PC-9 (cell line): ENCODE results near the gene GLT8D2. TPM values are rescaled to one million over a fixed set of nuclear protein-coding genes. Genes with fewer than 3 reads are reported as not detected.

ENCODE experiments used
- BruUV-seq: library from RNA; stranded (reverse); fragments of 400-500 nt; replicated peaks from 2 replicates; lab custom pipeline; 2021; lab: Mats Ljungman, UMichigan
- CTCF ChIA-PET: fragments of 300-600 bp; sonication (Branson Sonifier 250); formaldehyde crosslinking; loops from one replicate; lab custom pipeline; 2022; ENCODE audit warnings: antibody characterized with exemption; lab: Charles Lee
- POLR2A ChIA-PET: fragments of 300-600 bp; sonication (Branson Sonifier 250); formaldehyde crosslinking; loops from one replicate; lab custom pipeline; 2022; ENCODE audit warnings: antibody characterized with exemption; ENCODE audit not compliant: unreplicated experiment; lab: Charles Lee
- DNase-seq, 2 experiments: peaks; one replicate each; pipeline versions ENCODE4 v3.0.0 to v3.0.0-alpha.2; 2015 to 2022; ENCODE audit warnings: mixed read lengths in 1 of 2
- H2AFZ ChIP-seq: fragments of 200-600 bp; sonication (generic); 2 replicates; pipeline ENCODE4 v1.8.1; 2017; ENCODE audit warnings: antibody characterized with exemption
- H3F3A ChIP-seq: fragments of 200-600 bp; sonication (generic); 2 replicates; pipeline ENCODE4 v1.8.1; 2017; ENCODE audit warnings: antibody characterized with exemption, mild to moderate bottlenecking, low read depth; ENCODE audit not compliant: insufficient read depth
- H3K27ac ChIP-seq: fragments of 200-600 bp; sonication (generic); 2 replicates; pipeline ENCODE4 v1.6.1; 2016; ENCODE audit warnings: mixed run types
- H3K27me3 ChIP-seq: fragments of 200-600 bp; sonication (generic); 2 replicates; pipeline ENCODE4 v1.6.1; 2016; ENCODE audit warnings: low read depth, mixed run types; ENCODE audit not compliant: insufficient read depth
- H3K36me3 ChIP-seq: fragments of 200-600 bp; sonication (generic); 2 replicates; pipeline ENCODE4 v1.6.1; 2016; ENCODE audit warnings: low read depth, mixed run types
- H3K4me1 ChIP-seq: fragments of 200-600 bp; sonication (generic); replicated peaks from 2 replicates; pipeline ENCODE4 v1.6.1; 2016; ENCODE audit warnings: mixed run types; ENCODE audit not compliant: insufficient read depth
- H3K4me2 ChIP-seq: fragments of 200-600 bp; sonication (generic); 2 replicates; pipeline ENCODE4 v1.6.1; 2017; ENCODE audit warnings: mixed run types
- H3K4me3 ChIP-seq: fragments of 200-600 bp; sonication (generic); 2 replicates; pipeline ENCODE4 v1.6.1; 2016; ENCODE audit warnings: mixed run types
- H3K79me2 ChIP-seq: fragments of 200-600 bp; sonication (generic); 2 replicates; pipeline ENCODE4 v1.6.1; 2017; ENCODE audit warnings: low read depth, mixed run types
- H3K9me2 ChIP-seq: fragments of 200-600 bp; sonication (generic); 2 replicates; pipeline ENCODE4 v1.8.1; 2017; ENCODE audit warnings: mild to moderate bottlenecking; ENCODE audit not compliant: insufficient read depth
- H3K9me3 ChIP-seq: fragments of 200-600 bp; sonication (generic); 2 replicates; pipeline ENCODE4 v1.8.1; 2016; ENCODE audit warnings: low read depth; ENCODE audit not compliant: insufficient read depth
- H4K20me1 ChIP-seq: fragments of 200-600 bp; sonication (generic); 2 replicates; pipeline ENCODE4 v1.8.1; 2017; ENCODE audit not compliant: insufficient read depth
- CTCF ChIP-seq: fragments of 200-600 bp; sonication (generic); conservative IDR thresholded peaks from 2 replicates; pipeline ENCODE4 v1.6.1; 2017; ENCODE audit warnings: mixed run types, antibody characterized with exemption, mild to moderate bottlenecking, moderate library complexity
- EZH2 ChIP-seq: fragments of 200-600 bp; sonication (generic); IDR thresholded peaks from 2 replicates; pipeline ENCODE4 v1.8.0; 2017; ENCODE audit warnings: antibody characterized with exemption, low read depth
- intact Hi-C: fragments of 100-400 bp; cut with micrococcal nuclease; formaldehyde crosslinking; loops from one replicate; pipeline ENCODE4 v1.10.0; 2022; ENCODE audit not compliant: unreplicated experiment
- total RNA-seq: library from RNA; stranded (reverse); gene quantifications from 2 replicates; pipeline ENCODE4 v1.2.3, GENCODE V29; 2021

GLT8D2 gene
- total RNA-seq, 1 experiment from 2014 or later, result 0.31 TPM

DNA sequence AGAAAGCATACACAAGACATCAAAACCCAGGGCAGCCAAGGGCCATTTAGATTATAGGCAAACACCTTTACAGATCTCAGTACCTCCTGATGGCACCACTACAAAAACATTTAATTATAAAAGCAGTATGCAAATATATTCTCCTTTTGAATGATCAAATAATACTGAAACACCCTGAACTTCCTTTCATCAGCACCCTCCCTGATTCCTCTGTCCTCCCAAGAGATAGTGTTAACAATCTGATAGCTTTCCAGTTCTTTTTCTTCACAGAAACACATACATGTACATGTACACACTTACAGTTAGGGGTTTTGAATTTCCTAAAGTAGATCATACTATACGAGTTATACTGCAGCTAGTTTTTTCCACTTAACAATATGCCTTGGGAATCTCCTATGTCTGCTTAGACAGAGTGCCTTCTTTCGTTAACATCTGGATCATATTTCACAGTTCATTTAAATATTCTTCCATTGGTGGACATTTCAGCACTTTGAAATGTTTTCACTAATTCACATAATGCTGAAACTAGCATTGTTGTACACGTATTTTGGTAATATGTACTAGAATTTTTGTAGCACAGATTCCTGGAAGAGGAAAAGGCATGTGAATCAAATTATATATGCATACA is 49.1 kb downstream of the GLT8D2 start:
- intact Hi-C loops, result no loop called here
- POLR2A ChIA-PET, result no interaction called here

DNA sequence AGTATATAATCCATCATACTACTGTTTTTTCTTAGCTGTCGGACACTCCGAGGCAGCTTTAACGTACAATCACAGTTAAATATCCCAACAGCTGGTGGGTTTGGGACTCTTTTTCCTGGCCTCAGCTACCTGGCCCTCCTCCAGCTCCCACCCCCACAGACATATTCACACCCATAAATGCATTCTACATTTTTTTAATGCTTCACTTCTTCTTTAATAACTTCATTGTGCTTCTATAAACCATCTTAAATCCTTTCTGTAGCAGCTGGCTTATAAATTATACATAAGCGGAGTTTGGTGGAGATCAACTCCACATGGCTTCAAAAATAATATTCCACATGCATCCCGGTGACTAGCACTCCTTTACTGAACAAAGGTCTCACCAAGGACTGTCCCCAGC is 51.0 kb downstream of the GLT8D2 start:
- H3K9me3 ChIP-seq, result no peaks in the 10 kb centered on the region
- peaks cover 8% of the 10 kb centered on the region; the same call in 1 of the 2 replicates for H3K27me3 ChIP-seq
- intact Hi-C loops, result no loop called here
- no peak overlapping the region for H2AFZ ChIP-seq
- DNase-seq, result no peak
- H3K9me2 ChIP-seq, result 0 out of 2 replicates have a peak, but pooled peaks cover 3% of the 10 kb centered on the region
- no peaks in the 10 kb centered on the region for H3K79me2 ChIP-seq
- H3K4me2 ChIP-seq, result no peak overlapping the region
- no peaks in the 10 kb centered on the region for H4K20me1 ChIP-seq
- no peak overlapping the region for H3K27ac ChIP-seq
- no TSS peak for BruUV-seq
- no peaks in the 10 kb centered on the region for H3F3A ChIP-seq
- no peaks in the 10 kb centered on the region for H3K4me1 ChIP-seq
- H3K4me3 ChIP-seq, result no peak overlapping the region
- CTCF ChIA-PET, result no interaction called here
- POLR2A ChIA-PET, result interaction anchor here (0.6 to 0.9 kb wide), 2 partner anchors 19 to 1575 kb away, joined by 3 read pairs; no protein-coding TSS in a partner anchor
- TF ChIP-seq EZH2 (no peak), CTCF (no peak)
- no peaks in the 10 kb centered on the region for H3K36me3 ChIP-seq

More for the DNA sequence above, 49.1 kb downstream of the GLT8D2 start:
- Histone ChIP-seq H4K20me1 (no peaks in the 10 kb centered on the region), H3K79me2 (no peaks in the 10 kb centered on the region), H3F3A (no peaks in the 10 kb centered on the region), H3K9me3 (no peaks in the 10 kb centered on the region), H3K9me2 (0 out of 2 replicates have a peak, but pooled peaks cover 3% of the 10 kb centered on the region), H3K27ac (no peak overlapping the region), H3K4me3 (no peak overlapping the region), H2AFZ (no peak overlapping the region), H3K4me2 (no peak overlapping the region), H3K27me3 (peaks cover 12% of the 10 kb centered on the region; the same call in 1 of the 2 replicates), H3K4me1 (no peaks in the 10 kb centered on the region), H3K36me3 (no peaks in the 10 kb centered on the region)
- DNase-seq, result no peak
- CTCF ChIA-PET, result no interaction called here
- TF ChIP-seq CTCF, result no peak
- TF ChIP-seq EZH2, result no peak
- no TSS peak for BruUV-seq

GRCh38 chr12:103997286-103997900 is 52.6 kb downstream of the GLT8D2 start:
- ChIA-PET POLR2A (no interaction called here), CTCF (no interaction called here)
- no TSS peak for BruUV-seq
- Histone ChIP-seq H3K4me3 (no peak overlapping the region), H3K9me2 (0 out of 2 replicates have a peak, but pooled peaks cover 3% of the 10 kb centered on the region), H3K4me1 (no peaks in the 10 kb centered on the region), H3K4me2 (no peak overlapping the region), H3K79me2 (no peaks in the 10 kb centered on the region), H2AFZ (no peak overlapping the region), H4K20me1 (no peaks in the 10 kb centered on the region), H3F3A (no peaks in the 10 kb centered on the region), H3K9me3 (no peaks in the 10 kb centered on the region), H3K36me3 (no peaks in the 10 kb centered on the region), H3K27me3 (no peaks in the 10 kb centered on the region), H3K27ac (no peak overlapping the region)
- TF ChIP-seq CTCF (no peak), EZH2 (no peak)
- intact Hi-C loops, result no loop called here
- no peak for DNase-seq
